ENCODE results near the gene SCN11A. TPM values are rescaled to one million over a fixed set of nuclear protein-coding genes. Genes with fewer than 3 reads are reported as not detected.
A peak's percentile ranks its signal among the peaks of the same experiment; 100 is the strongest.

The SCN11A gene
- 1 to 10 TPM; 1.2 to 6.4 (median 2.7) TPM for polyA plus RNA-seq (ENCODE audit: insufficient read length in 10 of 10)
- long read RNA-seq, donor 1: 0 reads
- long read RNA-seq, donor 2: 0 reads
- long read RNA-seq, donor 3: 0 reads
- long read RNA-seq, donor 4: 0 reads
- long read RNA-seq, donor 5: 0 reads
- long read RNA-seq, donor 6: 0 reads
- long read RNA-seq, donor 7: 0 reads
- long read RNA-seq, donor 8: 0 reads
- long read RNA-seq, donor 9: 0 reads

DNA sequence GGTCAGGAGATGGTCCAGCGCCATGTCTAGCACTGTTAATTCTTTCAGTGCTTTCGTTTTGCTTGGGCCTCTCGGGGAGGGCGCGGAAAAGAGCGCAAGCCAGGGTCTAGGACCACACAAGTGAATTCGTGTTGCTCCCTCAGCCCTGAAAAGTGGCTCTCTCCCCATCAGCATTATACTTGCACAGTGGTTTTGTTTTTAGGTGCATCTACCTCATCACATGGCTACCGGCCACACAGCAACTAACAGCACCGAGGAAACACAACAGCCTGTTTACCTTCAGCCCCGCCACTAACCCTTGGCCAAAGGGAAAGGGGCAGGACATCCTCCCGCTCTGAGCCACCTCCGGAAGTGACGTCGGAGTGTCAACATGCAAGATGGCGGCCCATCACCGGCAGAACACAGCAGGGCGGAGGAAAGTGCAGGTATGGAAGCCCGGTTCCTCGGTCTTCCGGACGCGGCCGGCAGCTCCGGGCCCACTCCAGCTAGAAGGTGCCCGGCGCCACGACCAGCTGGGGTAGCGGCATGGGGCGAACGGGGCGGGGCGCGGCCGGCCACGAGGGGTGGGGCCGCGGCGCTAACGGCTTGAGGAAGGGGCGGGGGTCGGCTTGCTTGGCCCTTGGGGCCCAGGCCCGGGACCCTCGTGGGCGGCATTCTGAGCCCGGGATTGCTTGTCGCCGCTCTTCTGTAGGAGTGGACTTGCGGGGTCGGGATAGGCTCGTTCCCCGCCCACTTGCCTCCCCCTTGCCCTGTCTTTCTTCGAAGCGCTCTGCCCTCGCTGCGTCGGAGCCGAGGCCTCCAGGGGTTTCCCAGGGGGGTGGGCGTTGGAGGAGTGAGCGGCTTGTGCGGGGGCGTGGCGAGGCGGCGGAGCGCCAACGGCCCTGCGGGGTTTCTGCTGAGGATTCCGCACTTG is at the start of gene SCN11A, which contains the start of gene WDR48:
TSS of gene SCN11A (minus strand) at position 296 of the 913 bp plus-strand sequence. CDS start 101,582 bp downstream, outside the sequence.
TSS of gene WDR48 (plus strand) at position 368 of the 913 bp plus-strand sequence. CDS start at position 378, 10 bp downstream.
- DNase-seq: peak; percentile 95 to 98 (median 96)

DNA sequence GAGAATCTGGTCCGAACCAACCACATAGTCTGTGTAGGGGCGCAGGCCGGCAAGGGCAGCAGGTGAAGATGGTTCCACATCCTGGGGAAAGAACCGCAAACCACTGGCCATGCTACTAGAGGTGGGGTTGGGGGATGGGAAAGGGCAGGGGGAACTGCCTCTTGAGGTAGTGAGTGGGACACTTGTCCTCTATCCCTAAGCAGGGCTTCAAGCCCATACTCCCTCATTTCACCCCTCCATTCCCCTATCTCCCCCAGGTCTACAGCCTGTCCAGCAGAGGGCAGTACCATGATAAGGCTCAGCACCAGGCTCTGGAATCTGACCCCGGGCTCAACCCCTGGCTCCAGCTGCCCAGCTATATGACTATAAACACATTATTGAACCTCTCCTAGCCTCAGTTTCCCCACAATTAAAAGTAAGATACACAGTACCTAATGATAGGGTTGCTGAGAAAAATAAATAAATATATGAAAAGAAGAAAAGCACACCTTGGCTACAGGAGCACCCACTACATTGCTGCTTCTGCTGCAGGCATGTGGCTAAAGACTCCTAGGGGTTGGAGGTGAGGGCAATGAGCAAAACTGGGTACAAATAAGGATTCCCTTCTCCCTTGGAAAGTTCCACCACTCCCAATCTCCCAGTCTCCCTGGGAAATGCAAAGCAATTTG is 49.4 kb upstream of the SCN11A start:
- no peak for DNase-seq

DNA sequence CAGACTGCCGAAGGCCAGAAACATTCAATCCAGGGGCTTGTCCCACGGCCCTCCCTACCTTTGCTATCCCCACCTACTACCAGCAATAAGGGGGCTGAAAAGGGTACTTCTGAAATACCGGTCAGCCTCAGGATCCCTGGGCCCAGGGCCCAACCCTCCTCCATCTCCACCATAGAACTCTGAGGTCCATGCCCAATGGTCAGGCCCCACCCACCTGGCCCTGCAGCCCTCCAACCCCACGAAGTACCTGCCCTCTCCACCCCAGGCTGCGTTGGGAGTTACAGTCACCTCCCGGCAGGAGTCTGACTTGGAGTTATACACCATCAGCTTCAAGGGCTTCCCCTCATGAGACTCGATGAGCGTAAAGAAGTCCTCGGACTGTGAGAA is 48.7 kb upstream of the SCN11A start:
- no peak for DNase-seq

DNA sequence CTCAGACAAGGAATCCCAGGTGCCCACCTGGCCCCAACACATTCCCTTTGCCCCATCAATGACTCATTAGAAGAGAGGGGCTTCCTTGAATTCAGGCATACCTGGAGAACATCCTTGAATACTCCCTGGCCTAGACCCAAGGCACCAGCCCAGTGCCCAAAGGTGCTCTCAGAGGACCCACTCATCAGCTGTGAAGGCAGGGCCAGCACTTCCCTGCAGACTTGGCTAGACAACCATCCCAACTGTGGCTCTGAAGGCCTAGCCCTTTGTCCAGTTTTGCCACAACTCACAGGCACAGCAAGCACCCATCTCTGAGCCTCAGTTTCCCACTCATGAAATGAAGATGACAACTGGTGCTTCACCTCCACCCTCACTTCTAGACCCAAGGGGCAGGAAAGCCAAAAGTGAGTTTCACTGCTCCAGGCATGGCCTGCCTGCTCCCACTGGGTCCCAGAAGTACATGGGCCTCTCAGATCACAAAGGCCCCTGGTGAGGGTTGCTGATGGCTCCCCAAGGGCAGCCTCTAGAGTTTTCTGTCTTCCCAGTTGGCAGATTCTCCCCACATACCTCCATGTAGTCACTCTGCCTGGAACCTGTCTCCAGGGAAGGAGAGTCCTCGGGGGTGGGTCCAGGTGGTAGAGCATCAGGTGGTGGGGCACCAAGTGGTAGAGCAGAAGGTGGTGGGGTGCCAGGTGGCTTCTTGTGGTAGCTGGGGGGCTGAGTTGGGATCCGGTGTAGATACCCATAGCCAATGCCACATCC is 48.2 kb upstream of the SCN11A start:
- DNase-seq: no peak

DNA sequence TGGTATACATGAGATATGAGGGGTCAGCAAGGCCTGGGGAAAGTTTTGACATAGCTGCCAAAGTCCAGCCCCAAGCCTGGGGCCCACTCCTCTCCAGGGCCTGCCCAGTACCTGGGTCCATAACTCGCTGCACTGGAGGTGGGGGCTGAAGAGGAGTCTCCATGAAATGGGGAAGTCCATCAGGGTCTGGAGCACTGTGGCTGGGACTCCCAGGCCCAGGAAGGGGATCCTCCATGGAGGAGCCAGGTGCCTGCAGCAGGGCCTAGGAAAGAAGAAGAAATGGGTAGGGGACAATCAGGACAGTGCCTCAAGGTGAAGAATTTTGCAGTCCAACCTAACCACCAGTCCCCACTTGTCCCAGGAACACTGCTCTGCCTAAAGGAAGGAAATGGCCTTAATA is 47.5 kb upstream of the SCN11A start:
- no peak for DNase-seq

DNA sequence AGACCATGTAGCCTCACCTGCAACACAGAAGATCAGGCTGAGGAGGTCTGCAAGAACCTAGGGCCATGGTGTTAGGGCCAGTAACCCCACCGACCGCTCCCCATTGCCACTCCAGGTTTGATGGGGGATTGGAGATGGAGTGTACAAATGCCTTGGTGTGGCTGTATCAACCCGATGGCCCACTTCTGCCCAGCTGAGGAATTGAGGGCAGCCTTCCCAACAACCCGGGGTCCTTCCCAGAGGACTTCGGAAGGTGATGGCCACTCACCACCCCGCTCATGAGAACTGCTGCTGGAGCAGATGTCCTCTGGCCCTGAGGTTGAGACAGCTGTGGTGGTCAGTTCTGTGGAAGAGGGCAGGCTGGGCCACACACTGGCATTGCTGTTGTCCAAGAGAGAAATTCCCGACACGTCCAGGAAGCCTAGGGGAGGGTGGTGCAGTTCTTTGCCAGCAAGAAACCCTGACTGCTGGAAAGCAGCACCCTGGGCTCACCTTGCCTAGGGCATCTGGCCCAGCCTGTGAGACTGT is 46.8 kb upstream of the SCN11A start:
- DNase-seq: no peak

DNA sequence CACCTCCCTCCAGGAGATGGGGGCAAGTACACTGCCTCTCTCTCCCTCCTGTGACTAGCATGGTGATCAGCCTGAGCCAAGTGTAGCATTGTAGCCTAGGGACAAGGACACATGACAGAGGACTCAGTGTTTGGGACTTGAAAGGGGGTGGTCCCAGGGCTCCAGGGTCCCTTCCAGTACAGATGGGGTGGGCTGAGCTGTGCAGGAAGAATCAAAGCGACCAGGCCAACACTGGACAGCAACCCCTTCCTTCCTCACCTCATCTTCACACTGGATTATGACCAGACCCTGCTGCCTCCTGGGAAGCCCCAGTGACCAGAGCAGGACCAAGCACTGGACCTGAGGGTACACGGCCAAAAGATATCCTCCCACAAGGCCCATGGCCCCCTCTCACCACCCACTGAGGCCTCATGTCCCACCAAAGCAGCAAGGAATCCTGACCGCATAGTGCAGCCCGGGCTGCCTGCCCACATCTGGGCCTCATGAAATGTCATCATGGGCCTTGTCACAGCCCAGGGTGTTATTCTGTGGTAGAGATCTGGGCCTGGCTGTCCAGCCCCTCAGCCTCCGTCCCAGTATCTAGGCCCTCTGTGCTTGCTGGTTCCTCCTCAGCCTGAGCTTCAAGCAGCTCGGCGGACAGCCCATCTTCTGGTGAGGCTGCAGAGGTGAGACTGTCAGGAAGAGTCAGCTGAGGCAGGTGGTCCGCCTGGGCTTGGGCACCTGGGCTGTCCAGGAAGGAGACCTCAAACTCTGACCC is 46.1 kb upstream of the SCN11A start:
- DNase-seq: no peak

DNA sequence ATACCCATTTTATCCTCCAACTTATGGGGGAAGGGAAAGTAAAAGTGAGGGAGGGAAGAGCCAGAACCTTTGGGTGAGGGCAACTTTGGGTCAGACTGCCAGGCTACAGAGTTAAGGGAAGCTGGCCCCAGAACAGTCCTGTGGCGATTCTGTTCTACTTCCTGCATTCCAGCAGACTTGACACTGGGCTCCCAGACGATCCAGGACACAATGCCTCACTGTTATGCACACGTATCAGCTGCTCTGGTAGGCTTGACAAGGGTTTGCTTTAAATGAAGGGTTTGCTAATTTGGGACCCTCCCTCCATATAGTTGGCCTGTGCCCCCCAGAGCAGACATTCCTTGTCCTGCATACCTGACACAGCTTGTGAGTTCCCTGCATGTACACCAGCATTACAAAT is 45.0 kb upstream of the SCN11A start:
- no peak for DNase-seq

DNA sequence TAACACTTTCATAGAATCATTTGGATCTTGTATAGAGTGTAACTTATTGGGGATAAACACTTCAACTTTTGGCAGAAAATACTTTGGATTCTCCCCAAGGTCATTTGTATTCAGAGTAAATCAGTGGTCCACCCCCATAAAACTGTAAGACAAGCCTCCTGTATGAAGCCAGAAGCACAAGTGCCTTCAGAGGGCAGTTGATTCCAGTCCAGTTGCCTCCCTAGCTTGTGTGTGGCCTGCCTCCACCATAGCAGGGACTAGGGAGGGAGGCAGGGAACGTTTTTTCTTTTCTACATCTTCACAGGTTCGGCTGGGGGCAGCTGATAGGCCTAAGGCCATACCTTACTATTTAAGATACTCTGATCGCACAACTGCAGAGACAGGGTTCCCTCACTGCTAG is 44.0 kb upstream of the SCN11A start:
- DNase-seq: no peak

DNA sequence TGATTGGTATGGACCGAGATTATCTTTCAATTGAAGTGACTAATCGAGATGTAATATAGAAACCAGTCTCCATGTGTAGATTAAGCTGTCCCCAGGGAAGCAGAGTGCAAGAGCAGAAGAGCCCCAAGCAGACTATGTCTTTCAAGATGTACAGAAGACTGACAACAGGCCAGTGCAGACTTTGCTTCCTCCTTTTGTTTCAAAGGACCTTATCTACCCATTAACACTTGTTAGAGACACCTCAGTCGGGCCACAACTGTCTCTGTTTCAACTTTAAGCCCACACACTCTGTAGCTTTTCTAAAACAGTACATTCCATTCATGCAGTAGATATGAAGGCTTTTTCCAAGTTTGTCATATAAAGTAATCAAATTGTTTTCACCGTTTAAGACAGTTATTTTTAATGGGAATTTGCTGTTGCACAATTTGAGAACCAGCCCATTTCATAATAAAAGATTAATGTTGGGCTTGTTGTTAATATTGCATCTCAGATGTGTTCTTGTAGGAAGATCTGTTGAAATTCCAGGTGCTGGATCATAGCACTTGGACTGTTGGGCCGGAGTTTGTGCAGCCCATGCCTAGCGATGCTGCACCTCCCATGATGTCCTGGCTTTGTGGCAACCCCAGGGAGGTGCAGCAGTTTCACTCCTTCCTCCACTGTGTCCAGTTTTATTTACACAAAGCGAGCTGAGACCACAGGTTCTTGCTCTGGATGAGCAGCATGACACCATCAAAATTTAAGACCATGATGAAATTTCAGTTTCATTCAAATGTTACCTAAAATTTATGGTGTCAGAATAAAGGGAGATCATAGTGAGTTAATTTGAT is 43.3 kb upstream of the SCN11A start:
- no peak for DNase-seq

DNA sequence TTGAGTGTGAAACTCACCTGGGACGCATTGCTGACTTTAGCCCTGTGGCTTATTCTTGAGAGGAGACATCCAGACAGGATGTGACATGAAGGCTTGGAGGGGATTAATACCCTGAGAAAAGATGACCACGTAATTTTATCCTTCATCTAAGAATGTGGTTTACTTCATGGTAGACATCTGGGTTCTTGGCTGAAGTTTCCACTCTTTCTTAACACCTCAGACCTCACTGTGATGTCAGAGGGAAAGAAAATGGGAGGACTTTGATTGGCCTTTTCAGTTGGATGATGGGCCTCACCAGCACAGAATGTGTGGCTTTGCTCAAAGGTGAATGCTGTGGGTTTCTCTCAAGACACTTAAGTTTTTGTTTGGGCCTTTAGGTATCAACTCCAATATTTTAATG is 39.2 kb upstream of the SCN11A start:
- no peak for DNase-seq

DNA sequence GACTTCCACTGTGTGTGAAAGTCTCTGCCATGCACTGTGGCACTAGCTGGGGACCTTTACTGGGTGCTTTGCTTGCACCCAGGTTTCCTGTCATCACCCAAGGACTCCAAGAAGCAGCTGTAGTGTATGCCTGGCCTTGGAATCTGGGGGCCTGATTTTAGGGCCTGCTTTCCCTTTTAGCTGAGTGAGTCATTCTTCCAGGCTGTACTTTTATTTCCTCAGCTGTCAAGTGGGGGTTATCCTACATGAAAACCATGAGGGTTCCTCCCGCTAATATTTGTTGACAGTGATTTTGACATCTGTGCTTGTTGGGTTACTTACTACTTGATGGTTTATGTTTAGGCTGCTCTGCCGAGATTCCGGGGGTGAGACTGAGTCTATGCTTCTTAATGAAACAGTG is 37.1 kb upstream of the SCN11A start:
- no peak for DNase-seq

DNA sequence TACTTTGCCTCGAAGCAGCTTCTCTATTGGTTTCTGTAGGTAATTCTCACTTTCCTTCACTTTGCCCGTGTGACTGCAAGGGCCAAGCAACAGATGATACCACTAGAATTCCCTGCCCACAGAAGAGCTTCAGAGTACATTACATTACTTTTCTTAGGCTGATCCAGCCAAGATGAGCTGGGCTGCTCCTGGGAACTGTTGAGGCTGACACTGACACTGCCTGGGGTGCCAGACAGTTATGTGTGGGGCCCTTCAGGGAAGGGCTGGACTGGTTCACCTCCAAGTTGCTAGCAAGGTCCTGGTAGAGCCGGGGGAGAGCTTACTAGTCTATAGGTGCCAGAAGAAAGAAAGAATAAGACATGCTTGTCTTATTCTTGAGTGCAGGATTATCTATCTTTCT is 36.7 kb upstream of the SCN11A start:
- DNase-seq: no peak

DNA sequence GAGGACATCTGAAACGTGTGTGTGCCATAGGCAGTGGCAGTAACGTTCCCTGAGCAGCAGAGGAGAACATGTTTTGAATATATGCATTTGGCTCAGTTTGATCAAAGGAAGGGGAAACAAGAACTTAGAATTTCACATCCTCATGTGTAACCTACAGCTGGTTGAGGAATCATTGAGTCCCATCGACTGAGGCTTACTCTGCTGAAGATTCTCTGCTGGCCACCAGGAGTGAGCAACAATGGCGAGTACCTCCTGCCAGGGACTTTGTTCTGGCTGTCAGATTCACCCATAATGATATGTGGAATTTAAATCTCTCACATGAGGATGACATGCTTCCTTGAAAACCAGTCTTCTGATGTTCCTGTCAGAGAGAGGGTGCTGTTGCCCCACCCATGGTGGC is 34.4 kb upstream of the SCN11A start:
- no peak for DNase-seq

DNA sequence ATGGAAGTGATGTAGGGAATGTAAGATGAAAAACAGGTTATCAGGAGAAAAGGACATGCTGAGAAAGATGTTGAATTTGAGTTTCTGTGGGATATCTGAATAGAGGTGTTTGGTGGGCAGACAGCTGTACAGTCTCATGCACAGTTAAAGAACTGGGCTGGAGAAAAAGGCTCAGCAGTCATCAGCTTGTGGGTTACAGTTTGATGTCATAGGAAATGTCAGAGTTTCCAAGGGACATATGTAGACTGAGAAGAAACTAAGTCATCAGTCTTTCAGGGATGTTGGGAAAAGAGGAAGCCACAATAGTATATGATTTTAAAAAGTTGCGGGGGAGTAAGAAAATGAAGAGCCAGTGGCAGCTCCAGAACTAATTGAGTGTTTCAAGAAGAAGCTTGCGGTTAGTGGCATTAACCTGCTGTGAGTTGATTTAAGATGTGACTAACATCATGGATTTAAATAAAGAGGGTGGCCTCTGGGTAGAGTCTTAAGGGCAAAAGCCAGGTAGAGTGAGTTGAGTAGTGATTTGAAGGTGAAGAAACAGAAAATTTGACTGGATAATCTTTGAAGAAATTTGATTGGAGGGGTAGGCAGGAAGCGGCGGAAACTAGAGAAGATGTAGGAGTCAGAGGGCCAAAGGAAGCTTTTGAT is 31.0 kb upstream of the SCN11A start:
- DNase-seq: no peak

DNA sequence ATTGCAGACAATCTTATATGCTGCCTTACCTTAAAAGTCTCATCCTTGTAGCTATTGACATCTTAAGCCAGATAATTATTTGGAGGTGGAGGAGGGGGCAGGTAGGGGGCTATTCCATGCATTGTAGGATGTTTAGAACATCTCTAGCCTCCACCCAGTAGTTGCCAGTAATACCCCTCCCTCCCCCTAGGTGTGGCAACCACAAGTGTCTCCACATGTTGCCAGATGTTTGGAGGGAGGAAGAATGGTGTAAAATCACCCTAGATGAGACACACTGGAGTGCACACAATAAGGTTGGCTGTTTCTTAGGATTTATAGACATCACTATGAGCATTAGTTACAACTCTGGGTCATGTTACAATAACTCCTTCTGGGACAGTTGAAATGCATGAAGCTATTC is 28.3 kb upstream of the SCN11A start:
- DNase-seq: no peak

DNA sequence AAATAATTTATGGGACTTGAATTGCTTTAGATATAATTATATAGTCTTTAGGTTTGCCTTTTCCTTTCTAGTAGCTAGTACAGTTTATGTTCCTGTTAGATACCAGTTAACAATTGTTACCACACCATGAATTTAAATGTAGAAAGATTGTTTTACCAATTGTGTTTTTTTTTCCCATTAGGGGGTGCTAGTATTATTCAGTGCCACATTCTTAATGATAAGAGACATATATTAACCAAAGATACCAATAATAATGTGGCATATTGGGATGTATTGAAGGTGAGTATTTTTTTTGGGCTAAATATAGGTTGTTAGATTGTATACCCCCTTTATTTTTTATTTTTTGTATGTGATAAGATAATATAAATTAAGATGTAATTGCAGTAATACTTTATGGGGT is 27.8 kb upstream of the SCN11A start:
- DNase-seq: no peak

DNA sequence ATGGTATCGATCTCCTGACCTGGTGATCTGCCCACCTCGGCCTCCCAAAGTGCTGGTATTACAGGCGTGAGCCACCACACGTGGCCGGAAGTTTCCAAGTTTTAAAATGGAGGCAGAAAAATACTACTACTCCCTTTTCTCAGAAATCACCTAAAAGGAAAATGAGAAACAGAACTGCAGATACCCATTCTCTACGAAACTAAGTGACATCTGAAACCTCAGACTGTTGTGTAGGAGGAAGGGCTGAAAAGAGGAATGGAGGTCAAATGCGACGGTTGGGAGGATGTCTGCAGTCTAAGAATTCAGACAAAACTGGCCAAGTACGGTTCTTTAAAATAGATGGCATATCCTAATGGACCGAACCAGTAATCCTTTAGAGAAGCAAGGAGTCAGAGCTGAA is 24.2 kb upstream of the SCN11A start:
- DNase-seq: no peak

DNA sequence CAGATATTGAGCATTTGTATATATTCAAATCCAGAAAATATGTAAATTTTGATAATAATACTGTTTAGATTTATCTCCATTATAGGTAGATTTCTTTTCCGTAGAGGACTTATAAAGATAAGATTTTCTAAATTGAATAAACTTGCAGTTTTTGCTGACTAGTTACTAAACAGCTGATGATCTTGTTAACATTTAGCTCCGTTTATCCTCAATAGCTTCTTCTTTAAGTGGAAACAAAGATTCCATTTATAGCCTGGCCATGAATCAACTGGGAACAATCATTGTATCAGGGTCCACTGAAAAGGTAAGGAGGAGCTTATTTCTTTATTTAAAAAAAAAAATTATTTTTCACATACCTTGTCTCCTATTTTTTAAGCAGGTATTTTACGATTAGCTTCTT is 16.8 kb upstream of the SCN11A start:
- no peak for DNase-seq

All from muscle of back (tissue), 13 donors.